Duodenal mucosa (tissue), 2 donors: Measurements from ENCODE around the gene ZCCHC24.
"Not testable (repeated sequence)": the region's sequence is repeated elsewhere in the genome, so short reads cannot be mapped to it uniquely, and the experiment has no call there.

Experiments used
- H3K27ac ChIP-seq: one replicate; pipeline ENCODE4 v1.7.0; 2013; ENCODE audit warnings: low read depth, low read length
- H3K27me3 ChIP-seq, 2 donors: one replicate each; pipeline ENCODE4 v1.7.0; 2013; ENCODE audit warnings: low read length in 2 of 2, control low read depth in 1 of 2; ENCODE audit not compliant: insufficient read depth in 2 of 2, control insufficient read depth in 1 of 2
- H3K36me3 ChIP-seq, 2 donors: one replicate each; pipeline ENCODE4 v1.7.0; 2013; ENCODE audit warnings: low read length in 2 of 2, control low read depth in 1 of 2; ENCODE audit not compliant: insufficient read depth in 2 of 2, control insufficient read depth in 1 of 2
- H3K4me1 ChIP-seq, 2 donors: one replicate each; pipeline ENCODE4 v1.7.0; 2013; ENCODE audit warnings: low read length in 2 of 2, control low read depth in 1 of 2; ENCODE audit not compliant: insufficient read depth in 2 of 2, control insufficient read depth in 1 of 2
- H3K4me3 ChIP-seq, 2 donors: one replicate each; pipeline ENCODE4 v1.7.0; 2013; ENCODE audit warnings: low read length in 2 of 2, low read depth in 1 of 2
- H3K9ac ChIP-seq, 2 donors: one replicate each; pipeline ENCODE4 v1.7.0; 2013; ENCODE audit warnings: low read length in 2 of 2, low read depth in 1 of 2
- H3K9me3 ChIP-seq, 2 donors: one replicate each; pipeline ENCODE4 v1.7.0; 2013; ENCODE audit warnings: low read length in 2 of 2, control low read depth in 1 of 2; ENCODE audit not compliant: control insufficient read depth in 1 of 2

The ZCCHC24 gene

DNA sequence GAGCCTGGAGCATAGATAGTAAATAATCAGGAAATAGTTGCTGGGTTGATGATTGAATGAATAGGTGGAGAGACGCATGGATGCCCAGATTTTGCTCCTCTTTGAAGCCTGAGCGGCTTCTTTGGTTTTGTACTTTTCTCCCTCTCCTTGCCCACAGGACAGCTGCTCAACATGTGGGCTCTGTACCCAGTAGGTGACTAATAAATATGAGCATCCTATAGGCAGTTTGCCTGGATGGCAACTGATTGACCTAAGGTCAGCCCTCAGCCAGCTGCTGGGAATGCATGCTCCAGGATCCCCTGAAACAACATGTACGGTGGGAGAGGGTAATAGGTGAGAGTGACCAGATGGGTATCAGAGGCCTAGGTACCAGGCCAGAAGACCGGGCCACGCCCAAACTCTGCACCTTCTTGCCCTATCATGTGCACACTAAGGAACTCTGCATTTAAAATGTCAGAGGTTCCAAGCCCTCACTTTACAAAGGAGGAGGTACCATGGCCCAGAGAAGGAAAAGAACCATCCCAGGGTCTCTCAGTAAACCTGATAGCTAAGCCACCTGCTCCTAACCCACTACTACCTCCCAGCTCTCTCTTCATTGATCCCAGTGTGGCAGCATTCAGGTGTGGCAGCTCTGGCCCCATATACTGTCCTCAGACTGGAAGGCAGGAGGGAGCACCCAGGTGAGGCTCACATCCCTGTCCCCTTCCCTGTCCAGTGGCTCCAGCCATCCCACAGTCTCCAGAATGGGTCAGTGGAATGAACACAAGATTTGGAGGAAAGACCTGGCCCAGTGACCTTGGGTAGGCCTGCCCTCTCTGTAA is 2.7 kb upstream of the ZCCHC24 start:
- H3K4me1 ChIP-seq: peaks cover 11 to 21% of the 10 kb centered on the region in 2 donors
- H3K36me3 ChIP-seq: no peaks in the 10 kb centered on the region
- no peaks in the 10 kb centered on the region for H3K9me3 ChIP-seq
- H3K27ac ChIP-seq: no peak overlapping the region
- no peak overlapping the region for H3K9ac ChIP-seq
- peaks cover 0 to 4% of the 10 kb centered on the region in 2 donors for H3K27me3 ChIP-seq
- no peak overlapping the region for H3K4me3 ChIP-seq

DNA sequence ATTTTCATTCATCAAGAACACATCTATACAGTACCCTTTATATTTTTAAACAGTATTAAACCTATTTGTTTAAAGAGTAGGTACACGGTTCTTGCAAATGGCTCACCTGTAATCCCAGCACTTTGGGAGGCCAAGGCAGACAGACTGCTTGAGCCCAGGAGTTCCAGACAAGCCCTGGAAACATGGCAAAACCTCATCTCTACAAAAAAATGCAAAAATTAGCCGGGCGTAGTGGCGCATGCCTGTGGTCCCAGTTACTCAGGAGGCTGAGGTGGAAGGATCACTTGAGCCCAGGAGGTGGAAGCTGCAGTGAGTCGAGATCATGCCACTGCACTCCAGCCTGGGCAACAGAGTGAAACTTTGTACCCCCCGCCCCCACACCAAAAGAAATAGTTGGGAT is 1.8 kb upstream of the ZCCHC24 start:
- H3K9me3 ChIP-seq, H3K4me3 ChIP-seq, H3K27ac ChIP-seq, H3K27me3 ChIP-seq, H3K9ac ChIP-seq, H3K36me3 ChIP-seq: not testable (repeated sequence)
- peaks cover 12 to 24% of the 10 kb centered on the region in 2 donors for H3K4me1 ChIP-seq

DNA sequence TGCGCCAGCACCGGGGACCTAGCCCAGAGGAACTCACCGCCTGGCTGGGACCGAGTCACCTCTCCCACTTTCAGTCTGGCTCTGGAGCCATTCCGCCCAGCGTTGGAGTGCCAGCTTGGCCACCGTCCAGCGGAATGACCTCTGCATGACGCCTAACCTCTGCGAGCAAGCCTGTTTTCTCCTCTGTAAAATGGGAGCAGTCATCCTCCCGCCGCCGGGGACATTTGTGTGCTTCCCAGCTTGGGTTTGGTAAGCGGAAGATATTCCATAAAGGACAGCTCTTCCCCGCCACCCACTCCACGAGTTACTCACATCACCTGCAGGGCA is 1.3 kb upstream of the ZCCHC24 start:
- Histone ChIP-seq H3K9ac (no peak overlapping the region), H3K36me3 (no peaks in the 10 kb centered on the region), H3K4me1 (peaks cover 15 to 24% of the 10 kb centered on the region in 2 donors), H3K4me3 (peak overlapping the region in 1 of 2 donors; percentile 53), H3K9me3 (no peaks in the 10 kb centered on the region), H3K27me3 (peaks cover 0 to 4% of the 10 kb centered on the region in 2 donors), H3K27ac (no peak overlapping the region)

DNA sequence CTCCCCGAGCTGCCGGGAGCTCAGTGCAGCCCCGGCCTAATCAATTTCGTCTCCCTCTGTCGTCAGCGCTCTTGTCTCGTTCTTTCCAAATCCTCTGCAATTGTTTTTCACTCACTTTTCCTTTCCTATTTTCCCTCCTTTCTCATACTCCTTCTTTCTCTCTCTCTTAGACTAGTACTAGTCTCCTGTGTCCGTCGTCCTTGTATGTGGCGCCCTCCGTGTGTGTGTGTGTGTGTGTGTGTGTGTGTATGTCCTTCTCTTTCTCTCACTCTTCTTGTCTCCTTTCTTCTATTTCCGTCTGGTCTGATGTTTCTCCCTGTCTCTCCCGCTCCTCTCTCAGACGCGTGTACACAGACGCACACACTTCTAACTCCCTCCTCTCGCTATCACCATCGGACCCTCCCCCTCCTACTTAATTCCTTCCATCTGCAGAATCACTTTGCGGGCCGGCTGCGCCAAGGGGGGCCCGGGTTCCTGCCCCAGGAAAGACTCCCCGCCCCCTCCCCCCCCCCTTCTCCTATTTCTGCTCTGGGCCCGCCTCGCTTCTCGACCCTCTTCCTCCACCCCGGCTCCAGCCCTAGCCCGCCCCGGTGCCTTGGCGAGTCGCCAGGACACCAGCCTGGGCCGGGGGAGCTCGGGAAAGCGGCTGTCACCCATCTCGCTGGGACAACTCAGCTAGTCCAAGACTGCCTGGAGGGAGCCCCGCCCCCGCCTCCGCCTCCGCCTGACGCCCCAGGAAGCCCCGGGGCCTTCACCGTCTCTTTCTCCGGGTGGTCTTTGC is 743 bp upstream of the ZCCHC24 start:
- Histone ChIP-seq H3K4me3 (peak overlapping the region; percentile 53 to 57), H3K4me1 (peaks cover 18 to 24% of the 10 kb centered on the region in 2 donors), H3K27ac (no peak overlapping the region), H3K27me3 (peaks cover 0 to 4% of the 10 kb centered on the region in 2 donors), H3K9ac (peak overlapping the region; percentile 2 to 26), H3K9me3 (no peaks in the 10 kb centered on the region), H3K36me3 (no peaks in the 10 kb centered on the region)

DNA sequence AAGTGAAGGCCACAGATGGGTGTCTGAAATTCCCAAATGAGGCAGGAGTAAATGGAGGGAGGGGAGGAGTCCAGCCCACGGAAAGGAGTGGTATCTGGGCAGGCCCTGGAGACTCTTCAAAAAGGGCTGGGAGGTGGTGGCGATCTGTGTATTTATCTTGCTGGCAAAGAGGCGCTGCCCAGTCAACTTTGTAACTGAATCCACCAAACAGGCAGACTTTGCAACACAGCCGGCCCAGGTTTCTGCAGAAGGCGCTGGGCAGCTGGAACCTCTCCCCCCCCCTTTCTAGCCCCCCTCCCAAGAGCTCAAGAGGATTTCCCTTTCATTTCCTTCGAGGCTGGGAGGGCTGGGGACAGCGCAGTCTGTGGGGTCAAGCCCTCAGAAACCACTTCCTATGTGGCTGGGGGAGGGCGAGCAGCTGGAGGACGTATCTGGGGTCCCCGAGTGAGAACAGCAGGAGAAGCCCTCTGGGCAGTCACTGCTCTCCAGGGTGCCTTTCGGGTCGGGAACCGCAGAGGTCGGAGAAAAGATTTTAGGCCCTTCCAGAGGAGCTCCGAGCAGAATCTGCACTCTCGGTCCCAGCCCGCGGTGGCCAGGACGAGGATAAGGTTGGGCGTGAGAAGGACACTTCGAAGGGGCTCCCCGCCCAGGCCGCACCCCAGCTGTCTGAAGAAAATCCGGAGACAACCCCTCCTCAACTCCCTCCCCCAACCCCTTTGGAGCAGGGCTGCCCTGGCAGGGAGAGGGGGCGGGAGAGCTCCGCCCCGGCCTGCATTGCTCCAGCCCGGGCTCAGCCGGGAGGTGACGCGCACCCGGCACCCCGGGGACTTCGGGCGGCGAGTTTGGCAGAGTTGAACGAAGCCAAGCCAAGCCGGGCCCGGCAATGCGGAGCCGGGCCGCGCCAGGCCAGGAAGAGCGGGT is 965 bp downstream of the ZCCHC24 start:
- peak overlapping the region; percentile 39 to 74 for H3K9ac ChIP-seq
- H3K4me1 ChIP-seq: peaks cover 18 to 24% of the 10 kb centered on the region in 2 donors

DNA sequence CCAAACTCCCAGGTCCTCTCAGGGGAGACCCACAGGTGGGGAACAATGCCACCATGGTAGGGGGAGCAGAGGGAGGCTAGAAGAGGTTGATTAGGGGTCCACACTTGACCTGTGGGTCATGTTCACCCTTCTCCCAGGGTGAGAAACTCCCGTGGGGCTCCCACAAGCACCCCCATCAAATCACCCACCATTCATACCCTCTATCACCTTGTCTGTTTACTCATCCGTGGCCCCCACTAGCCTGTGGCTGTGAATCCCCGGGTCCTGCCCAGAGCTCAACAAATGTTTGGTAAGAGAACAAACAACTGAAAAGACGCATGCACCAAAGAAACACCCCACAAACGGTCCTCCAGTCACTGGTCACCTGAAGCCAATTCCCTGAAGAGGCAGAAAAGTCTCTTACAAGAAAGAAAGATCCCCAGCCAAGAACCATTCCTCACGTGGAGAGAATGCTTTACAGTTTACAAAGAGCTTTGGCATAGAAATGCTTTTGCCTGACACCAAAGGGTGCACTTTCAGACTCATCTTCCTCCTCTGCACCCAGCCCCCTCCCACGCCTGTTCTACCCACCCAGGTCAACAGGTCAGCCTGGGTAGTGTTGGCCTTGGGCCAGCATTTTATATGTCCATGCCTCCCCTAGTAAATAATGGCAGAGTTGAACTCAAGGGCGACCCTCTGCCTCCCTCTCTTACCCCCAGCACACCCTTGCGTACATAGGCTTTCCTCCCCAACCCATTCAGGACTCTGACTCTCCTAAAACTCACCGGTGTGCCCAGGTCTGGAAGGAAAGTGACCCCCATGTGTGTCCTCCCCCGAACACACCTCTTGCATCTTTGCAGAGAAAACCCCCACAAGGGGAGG is 1.9 kb downstream of the ZCCHC24 start:
- peaks cover 0 to 4% of the 10 kb centered on the region in 2 donors for H3K27me3 ChIP-seq
- H3K27ac ChIP-seq: no peak overlapping the region
- no peaks in the 10 kb centered on the region for H3K9me3 ChIP-seq
- H3K4me1 ChIP-seq: peaks cover 26 to 31% of the 10 kb centered on the region in 2 donors
- peak overlapping the region; percentile 74 to 79 for H3K4me3 ChIP-seq
- peaks cover 0 to 5% of the 10 kb centered on the region in 2 donors for H3K36me3 ChIP-seq
- peak overlapping the region; percentile 39 to 74 for H3K9ac ChIP-seq

More for the DNA sequence above, 965 bp downstream of the ZCCHC24 start:
- Histone ChIP-seq H3K36me3 (peaks cover 0 to 5% of the 10 kb centered on the region in 2 donors), H3K4me3 (peak overlapping the region; percentile 74 to 79), H3K27ac (peak overlapping the region; percentile 55), H3K9me3 (no peaks in the 10 kb centered on the region), H3K27me3 (peaks cover 0 to 4% of the 10 kb centered on the region in 2 donors)

DNA sequence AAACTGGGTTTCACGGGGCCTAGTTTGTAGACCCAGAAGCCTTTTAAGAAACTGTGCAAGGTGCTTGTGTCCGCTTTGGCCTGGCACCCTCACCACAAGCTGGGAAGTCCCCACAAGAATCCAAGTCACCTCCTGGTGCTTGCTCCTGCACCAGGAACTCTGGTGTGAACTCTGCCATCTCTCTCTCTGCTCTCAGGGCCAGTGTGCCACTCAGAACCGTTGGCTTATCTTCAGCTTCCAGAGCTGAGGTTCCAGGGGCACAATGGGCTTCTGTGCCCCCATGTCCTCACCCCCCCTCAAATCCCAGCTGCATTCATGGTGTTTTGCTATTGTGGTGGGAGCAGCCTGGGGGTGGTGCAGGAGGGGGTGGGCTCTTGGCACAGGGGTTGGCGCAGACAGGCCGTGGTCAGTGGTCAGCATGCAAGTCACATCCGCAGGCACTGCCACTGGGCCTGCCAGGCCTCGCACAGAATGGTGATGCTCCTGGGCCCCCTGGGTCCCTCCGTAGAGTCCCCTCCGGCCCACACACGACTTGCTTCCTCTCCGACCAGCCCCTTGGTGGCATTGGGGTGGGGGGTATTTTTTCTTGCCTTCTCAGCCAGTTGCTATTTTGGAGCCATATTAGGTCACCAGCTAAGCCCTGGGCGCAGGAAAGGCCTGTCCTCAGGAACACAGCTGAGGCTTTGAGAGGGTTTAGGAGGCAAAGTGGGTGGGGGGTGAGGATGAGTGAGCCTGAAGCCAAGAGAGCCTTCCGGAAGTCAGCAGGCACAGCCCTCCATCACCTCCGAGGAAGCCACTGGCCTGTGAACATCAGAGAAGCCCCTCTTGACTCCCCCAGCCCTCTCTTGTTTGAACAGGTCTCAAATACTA is 3.0 kb downstream of the ZCCHC24 start:
- peaks cover 0 to 5% of the 10 kb centered on the region in 2 donors for H3K36me3 ChIP-seq
- no peak overlapping the region for H3K27ac ChIP-seq
- H3K9ac ChIP-seq: no peak overlapping the region
- peaks cover 32 to 34% of the 10 kb centered on the region in 2 donors for H3K4me1 ChIP-seq
- no peaks in the 10 kb centered on the region for H3K27me3 ChIP-seq
- H3K4me3 ChIP-seq: peak overlapping the region in 1 of 2 donors; percentile 1
- no peaks in the 10 kb centered on the region for H3K9me3 ChIP-seq

DNA sequence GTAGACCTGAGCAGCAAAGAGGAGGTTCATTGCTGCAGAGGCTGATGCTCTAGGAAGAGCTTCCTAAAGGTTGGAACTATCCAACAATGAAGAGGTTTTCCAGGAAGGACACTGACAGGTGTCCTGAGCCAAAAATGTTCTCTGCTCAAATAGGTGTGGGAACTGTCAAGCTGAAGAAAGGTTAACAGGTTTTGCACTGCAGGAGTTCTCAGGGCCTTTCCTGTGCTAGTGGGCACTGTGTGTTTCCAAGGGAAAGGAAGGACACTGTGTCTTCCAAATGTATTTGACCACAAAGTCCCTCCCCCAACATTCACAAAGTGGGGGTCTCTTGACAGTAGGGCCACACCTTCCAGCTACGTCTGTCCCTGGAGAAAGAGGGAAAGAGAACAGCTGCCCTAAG is 4.0 kb downstream of the ZCCHC24 start:
- Histone ChIP-seq H3K9ac (no peak overlapping the region), H3K4me1 (peaks cover 32 to 39% of the 10 kb centered on the region in 2 donors), H3K4me3 (no peak overlapping the region), H3K27ac (no peak overlapping the region), H3K9me3 (no peaks in the 10 kb centered on the region), H3K27me3 (no peaks in the 10 kb centered on the region), H3K36me3 (peaks cover 0 to 5% of the 10 kb centered on the region in 2 donors)
